Testis (tissue), 2 donors: ENCODE results near the gene TMA7.

Experiments
- POLR2A ChIP-seq: fragments of 450-650 bp; IDR thresholded peaks from one replicate; pipeline ENCODE4 v1.6.1; 2017; ENCODE audit warnings: antibody characterized with exemption, mild to moderate bottlenecking, moderate library complexity
- TF ChIP-seq, protein P1 (sequence below), 3 experiments: fragments of 450-650 bp in 2 of 3; fragments of 200-600 bp in 1 of 3; sonication (generic) in 1 of 3; IDR thresholded peaks; one replicate each; pipeline ENCODE4 v1.5.1; 2016 to 2019; ENCODE audit warnings: antibody characterized with exemption in 3 of 3, mild to moderate bottlenecking in 2 of 3, moderate library complexity in 1 of 3

DNA sequence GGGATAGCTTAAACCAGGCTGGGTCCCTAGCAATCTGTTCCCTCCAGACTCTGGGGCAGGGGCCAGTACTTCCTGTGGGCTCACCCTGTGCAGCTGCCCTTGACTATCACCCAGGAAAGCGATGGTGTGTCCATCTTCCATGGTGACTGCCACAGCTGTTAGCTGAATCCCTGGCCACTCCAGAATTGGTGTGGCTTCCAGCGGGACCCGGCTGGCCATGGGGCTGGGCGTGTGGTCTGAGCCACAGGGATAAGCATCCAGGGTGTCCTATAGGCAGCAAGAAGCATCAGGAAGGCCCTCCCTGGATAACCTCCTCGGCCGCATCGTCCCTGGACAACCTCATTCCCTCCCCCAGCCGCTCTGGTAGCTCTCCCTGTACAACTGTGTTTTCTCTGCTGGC, 17.4 kb upstream of the TMA7 start:
- TF ChIP-seq, protein P1, sequence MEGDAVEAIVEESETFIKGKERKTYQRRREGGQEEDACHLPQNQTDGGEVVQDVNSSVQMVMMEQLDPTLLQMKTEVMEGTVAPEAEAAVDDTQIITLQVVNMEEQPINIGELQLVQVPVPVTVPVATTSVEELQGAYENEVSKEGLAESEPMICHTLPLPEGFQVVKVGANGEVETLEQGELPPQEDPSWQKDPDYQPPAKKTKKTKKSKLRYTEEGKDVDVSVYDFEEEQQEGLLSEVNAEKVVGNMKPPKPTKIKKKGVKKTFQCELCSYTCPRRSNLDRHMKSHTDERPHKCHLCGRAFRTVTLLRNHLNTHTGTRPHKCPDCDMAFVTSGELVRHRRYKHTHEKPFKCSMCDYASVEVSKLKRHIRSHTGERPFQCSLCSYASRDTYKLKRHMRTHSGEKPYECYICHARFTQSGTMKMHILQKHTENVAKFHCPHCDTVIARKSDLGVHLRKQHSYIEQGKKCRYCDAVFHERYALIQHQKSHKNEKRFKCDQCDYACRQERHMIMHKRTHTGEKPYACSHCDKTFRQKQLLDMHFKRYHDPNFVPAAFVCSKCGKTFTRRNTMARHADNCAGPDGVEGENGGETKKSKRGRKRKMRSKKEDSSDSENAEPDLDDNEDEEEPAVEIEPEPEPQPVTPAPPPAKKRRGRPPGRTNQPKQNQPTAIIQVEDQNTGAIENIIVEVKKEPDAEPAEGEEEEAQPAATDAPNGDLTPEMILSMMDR (IDR thresholded peaks at IDR 0.05) = no peak
- TF ChIP-seq POLR2A = no peak
